Type B pancreatic cell (in vitro differentiated cells): Measurements from ENCODE around the gene CREBBP. TPM values are rescaled to one million over a fixed set of nuclear protein-coding genes. Genes with fewer than 3 reads are reported as not detected.
"Not testable (repeated sequence)": the region's sequence is repeated elsewhere in the genome, so short reads cannot be mapped to it uniquely, and the experiment has no call there.

ENCODE experiments used
- DNase-seq: peaks from one replicate; pipeline ENCODE4 v3.0.0; 2021; ENCODE audit warnings: mixed read lengths; ENCODE audit not compliant: unreplicated experiment; ENCODE audit errors: extremely low spot score
- H3K27ac Mint-ChIP-seq: 2 replicates; pipeline ENCODE4 v1.8.0; 2021; ENCODE audit warnings: mild to moderate bottlenecking, mixed read lengths
- H3K27me3 Mint-ChIP-seq: 2 replicates; pipeline ENCODE4 v1.8.0; 2021; ENCODE audit warnings: mixed read lengths
- H3K36me3 Mint-ChIP-seq: 2 replicates; pipeline ENCODE4 v1.8.0; 2021; ENCODE audit warnings: mixed read lengths
- H3K4me1 Mint-ChIP-seq: one replicate; pipeline ENCODE4 v1.8.0; 2021; ENCODE audit warnings: mixed read lengths; ENCODE audit not compliant: unreplicated experiment
- H3K4me3 Mint-ChIP-seq: 2 replicates; pipeline ENCODE4 v1.8.0; 2021; ENCODE audit warnings: mild to moderate bottlenecking, mixed read lengths
- H3K9me3 Mint-ChIP-seq: 2 replicates; pipeline ENCODE4 v1.8.0; 2021; ENCODE audit warnings: mixed read lengths
- total RNA-seq: library from RNA; stranded (reverse); gene quantifications from 2 replicates; pipeline ENCODE4 v1.2.1, GENCODE V29; 2021; ENCODE audit warnings: low replicate concordance
- TF ChIP-seq, protein P1 (sequence below): fragments of 200-600 bp; sonication (generic); conservative IDR thresholded peaks from 2 replicates; pipeline ENCODE4 v1.5.0; 2021; ENCODE audit warnings: antibody characterized with exemption, mild to moderate bottlenecking

The CREBBP gene
- total RNA-seq, 1 donor from 2014 or later, result 93.6 TPM

DNA sequence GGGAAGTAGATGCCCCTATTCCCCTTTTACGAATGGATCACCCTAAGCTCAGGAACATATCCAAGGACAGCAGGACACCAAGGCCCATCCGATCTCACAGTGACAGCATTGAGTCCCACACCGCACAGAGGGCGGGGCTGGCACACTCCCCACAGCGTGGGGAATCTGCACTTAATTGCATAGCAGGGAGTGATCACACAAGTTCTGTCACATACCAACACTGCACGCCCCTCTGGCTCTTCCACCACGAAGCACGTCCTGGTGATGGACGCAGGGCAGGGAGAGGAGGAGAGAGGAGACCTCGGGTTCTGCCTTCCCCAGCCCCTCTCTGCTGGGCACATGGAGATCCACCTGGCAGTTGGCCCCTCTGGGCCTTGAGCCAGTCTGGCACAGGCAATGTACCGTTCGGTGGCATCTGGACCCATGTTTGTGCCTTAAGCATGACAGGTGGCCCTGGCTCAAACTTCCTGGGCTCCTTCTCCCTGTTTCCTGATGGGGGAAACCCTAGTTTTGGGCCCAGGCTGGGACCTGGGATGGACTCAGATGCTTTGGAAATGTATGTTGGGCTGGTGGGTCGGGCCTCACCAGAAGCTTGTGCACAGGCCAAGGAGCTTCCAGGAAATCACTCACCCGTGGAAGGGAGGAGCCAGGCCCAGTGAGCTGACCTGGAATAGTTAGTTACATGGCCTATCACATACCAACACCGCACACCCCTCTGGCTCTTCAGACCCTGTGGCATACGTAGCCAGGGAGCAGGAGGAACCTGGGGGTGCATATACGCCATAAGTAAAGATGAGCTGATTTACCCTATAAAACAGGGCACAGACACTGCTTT lies 35.1 kb upstream of the CREBBP start:
- Mint-ChIP-seq H3K36me3 (no peaks in the 10 kb centered on the region), H3K9me3 (peaks cover 15% of the 10 kb centered on the region), H3K27ac (peak overlapping the region; percentile 98), H3K4me3 (peak overlapping the region; percentile 85), H3K27me3 (no peaks in the 10 kb centered on the region), H3K4me1 (peaks cover 4% of the 10 kb centered on the region)
- no peak for DNase-seq
- TF ChIP-seq, protein P1, sequence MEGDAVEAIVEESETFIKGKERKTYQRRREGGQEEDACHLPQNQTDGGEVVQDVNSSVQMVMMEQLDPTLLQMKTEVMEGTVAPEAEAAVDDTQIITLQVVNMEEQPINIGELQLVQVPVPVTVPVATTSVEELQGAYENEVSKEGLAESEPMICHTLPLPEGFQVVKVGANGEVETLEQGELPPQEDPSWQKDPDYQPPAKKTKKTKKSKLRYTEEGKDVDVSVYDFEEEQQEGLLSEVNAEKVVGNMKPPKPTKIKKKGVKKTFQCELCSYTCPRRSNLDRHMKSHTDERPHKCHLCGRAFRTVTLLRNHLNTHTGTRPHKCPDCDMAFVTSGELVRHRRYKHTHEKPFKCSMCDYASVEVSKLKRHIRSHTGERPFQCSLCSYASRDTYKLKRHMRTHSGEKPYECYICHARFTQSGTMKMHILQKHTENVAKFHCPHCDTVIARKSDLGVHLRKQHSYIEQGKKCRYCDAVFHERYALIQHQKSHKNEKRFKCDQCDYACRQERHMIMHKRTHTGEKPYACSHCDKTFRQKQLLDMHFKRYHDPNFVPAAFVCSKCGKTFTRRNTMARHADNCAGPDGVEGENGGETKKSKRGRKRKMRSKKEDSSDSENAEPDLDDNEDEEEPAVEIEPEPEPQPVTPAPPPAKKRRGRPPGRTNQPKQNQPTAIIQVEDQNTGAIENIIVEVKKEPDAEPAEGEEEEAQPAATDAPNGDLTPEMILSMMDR, result no peak

DNA sequence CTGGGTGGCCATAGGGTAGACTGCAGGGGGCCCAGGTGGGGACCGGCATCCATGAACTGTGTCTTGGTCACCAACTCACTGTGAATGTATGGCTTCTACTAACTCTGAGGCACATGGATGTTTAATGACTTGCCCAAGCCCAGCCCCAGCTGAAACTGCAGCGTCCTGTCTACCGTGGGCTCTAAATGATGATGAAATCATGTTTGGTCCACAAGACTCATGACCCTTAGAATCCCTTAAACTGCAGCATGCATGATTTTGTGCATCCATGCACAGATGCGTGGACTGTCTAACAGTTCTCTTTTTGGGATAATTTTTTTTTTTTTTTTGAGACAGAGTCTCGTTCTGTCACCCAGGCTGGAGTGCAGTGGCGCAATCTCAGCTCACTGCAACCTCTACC lies 32.4 kb upstream of the CREBBP start:
- Mint-ChIP-seq H3K4me3 (no peak overlapping the region), H3K36me3 (no peaks in the 10 kb centered on the region), H3K4me1 (peaks cover 4% of the 10 kb centered on the region), H3K27ac (no peak overlapping the region), H3K9me3 (peaks cover 5% of the 10 kb centered on the region), H3K27me3 (no peaks in the 10 kb centered on the region)
- DNase-seq, result no peak
- TF ChIP-seq, protein P1, result no peak

DNA sequence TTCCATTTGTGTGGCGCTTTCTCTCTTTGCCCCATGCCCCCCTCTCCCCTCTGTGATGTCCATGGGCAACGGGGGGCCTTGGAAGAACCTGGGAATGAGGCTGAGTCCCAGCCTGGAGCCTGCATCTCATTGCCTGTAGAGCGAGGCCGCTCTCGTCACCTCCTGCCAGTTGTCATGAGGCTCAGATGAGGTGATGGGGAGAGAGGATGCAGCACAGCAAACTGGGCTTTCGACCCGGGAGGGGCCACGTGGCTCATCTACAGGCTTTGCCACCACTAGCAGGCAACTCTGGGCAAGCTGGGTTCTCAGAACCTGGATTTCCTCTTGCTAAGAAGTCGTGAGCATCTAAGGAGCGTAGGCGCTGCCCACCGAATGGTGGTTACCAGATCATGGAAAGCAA lies 31.9 kb upstream of the CREBBP start:
- Mint-ChIP-seq H3K36me3 (no peaks in the 10 kb centered on the region), H3K4me3 (no peak overlapping the region), H3K9me3 (peaks cover 5% of the 10 kb centered on the region), H3K27me3 (no peaks in the 10 kb centered on the region), H3K27ac (no peak overlapping the region), H3K4me1 (peaks cover 4% of the 10 kb centered on the region)
- TF ChIP-seq, protein P1, result no peak
- DNase-seq, result no peak

DNA sequence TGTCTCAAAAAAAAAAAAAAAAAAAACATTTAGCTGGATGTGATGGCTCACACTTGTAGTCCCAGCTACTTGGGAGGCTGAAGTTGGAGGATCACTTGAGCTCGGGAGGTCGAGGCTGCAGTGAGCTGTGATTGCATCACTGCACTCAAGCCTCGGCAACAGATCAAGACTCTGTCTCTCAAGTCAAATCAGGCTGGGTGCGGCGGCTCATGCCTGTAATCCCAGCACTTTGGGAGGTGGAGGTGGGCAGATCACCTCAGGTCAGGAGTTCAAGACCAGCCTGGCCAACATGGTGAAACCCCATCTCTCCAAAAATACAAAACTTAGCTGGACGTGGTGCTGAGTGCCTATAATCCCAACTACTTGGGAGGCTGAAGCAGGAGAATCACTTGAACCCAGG lies 31.2 kb upstream of the CREBBP start:
- H3K4me1 Mint-ChIP-seq, H3K27me3 Mint-ChIP-seq, H3K9me3 Mint-ChIP-seq, H3K36me3 Mint-ChIP-seq, H3K4me3 Mint-ChIP-seq, H3K27ac Mint-ChIP-seq, DNase-seq: not testable (repeated sequence)

DNA sequence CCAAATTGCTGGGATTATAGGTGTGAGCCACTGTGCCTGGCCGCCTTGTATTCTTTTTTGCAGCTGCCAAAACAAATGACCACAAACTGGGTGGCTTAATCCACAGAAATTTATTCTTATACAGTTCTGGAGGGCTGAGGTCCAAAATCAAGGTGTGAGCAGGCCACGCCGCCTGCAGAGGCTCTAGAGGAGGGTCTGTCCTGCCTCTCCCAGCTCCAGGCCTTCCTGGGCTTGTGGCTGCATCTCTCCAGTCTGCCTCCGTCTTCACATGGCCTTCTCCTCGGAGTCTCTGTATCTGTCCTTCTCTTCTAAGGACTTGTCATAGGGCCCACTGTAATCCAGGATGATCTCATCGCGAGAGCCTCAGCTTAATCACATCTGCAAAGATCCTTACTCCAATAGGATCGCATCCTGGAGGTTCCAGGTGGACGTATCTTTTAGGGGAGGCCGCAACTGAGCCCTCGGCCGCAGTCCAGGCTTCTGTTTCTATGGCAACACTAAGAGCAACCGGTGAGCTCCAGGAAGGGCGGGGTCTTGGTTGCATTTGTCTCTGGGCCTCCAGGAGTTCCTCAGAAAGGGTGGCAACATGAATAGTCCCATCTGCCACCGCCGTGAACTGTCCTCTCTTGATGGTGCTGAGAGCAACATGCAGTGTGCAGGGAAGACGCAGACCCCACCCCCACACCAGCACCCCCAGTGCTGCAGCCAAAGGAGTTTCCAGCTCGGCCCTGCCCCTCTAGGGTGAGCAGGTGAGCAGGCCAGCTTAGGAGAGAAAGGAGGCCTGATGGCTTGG lies 29.5 kb upstream of the CREBBP start:
- H3K4me3 Mint-ChIP-seq, result no peak overlapping the region
- TF ChIP-seq, protein P1, result no peak

DNA sequence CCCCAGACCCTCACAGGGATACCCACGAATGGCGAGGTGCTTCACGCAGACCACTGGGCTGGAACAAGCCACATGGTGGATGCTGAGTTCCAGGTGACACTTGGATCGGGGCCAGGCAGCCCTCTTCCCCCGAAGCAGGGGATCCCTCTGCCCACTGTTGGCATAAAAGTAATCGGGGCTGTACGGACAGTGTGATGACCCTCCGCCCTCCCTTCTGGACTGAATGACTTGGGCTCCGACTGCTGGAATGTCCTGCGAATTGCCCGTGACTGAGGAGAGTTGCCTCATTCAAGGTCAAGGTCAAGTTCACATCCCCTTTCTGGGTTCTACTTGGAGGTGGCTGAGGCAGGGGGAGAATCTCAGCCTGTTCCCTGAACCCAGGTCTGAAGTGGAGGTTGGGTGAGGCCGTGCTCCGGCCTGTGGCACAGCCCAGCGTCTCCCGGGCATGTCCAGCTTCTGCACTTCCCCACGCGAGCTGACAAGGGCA lies 28.5 kb upstream of the CREBBP start:
- DNase-seq, result no peak
- Mint-ChIP-seq H3K4me1 (no peaks in the 10 kb centered on the region), H3K27me3 (no peaks in the 10 kb centered on the region), H3K36me3 (no peaks in the 10 kb centered on the region), H3K27ac (no peak overlapping the region), H3K9me3 (no peaks in the 10 kb centered on the region), H3K4me3 (no peak overlapping the region)
- TF ChIP-seq, protein P1, result no peak

More for the DNA sequence above, 29.5 kb upstream of the CREBBP start:
- DNase-seq, result no peak
- H3K27me3 Mint-ChIP-seq, result no peaks in the 10 kb centered on the region
- no peak overlapping the region for H3K27ac Mint-ChIP-seq
- H3K4me1 Mint-ChIP-seq, result no peaks in the 10 kb centered on the region
- no peaks in the 10 kb centered on the region for H3K36me3 Mint-ChIP-seq
- no peaks in the 10 kb centered on the region for H3K9me3 Mint-ChIP-seq
